Inferior parietal cortex (tissue), 1 donor: ENCODE data around the gene ZNF385B.

ENCODE experiments used
- DNase-seq: peaks from one replicate; pipeline ENCODE4 v3.0.0-alpha.2; 2016; ENCODE audit errors: extremely low spot score

The ZNF385B gene

DNA sequence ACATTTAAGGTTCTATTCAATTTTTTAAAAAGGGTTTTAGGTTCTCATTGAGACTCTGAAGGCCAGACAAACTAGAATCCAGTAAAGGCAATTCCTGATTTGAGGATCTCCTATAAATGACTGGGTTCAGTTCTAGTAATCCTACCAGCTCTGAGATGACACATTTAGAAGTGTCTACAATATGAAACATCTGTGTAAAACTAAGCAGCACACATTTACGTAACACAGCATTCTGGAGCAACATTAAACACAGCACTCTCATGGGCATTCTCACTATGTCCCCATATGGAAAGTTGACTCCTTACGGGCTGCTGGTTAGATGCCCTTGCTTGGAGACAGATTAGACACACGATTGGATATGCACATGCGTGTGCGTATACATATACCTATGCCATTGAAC is 114.4 kb downstream of the ZNF385B start:
- DNase-seq: no peak

DNA sequence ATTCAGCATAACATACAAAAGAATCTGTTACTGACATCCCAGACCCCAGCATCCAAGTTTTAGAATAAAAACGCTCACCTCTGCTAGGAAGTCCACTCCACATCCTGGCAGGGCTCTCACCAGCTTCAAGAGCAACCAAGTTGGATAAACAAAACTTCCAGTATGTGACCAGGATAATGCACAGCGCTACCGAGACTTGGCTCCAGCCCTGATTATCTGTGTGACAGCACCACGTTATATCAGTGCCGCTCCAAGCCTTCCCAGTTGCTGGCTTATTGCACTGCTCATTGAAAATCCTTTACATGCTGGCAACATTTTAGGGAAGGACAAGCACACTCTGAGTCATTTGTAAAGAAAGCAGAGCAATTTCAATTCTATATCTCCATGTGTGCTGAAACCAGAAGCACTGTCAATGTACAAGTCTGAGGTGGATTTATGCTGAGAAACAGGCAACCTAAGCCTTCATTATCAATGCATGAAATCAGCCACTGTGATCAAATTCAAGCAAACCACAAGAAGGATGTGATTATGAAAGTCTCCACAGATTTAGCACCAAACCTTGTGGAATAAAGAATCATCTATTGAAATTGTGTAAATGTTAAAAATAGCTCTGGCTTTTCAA is 115.7 kb downstream of the ZNF385B start:
- no peak for DNase-seq

DNA sequence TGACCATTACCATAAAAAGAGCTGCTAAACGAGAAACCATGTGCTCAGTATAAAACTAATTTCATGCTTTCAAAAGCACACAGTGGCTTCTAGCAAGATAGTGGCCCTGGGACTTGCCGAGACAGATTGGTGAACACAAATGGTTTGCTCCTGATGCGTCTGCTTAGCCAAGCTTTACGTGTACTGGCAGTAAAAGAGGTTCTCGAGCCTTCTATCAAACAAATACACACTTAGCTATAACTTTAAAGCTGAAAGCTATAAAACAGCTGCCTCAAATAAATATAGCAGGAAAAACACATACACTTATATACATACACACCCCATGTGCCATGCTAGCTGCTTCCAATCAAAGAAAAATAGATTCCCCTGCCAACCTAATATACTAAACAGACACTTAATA is 117.0 kb downstream of the ZNF385B start:
- DNase-seq: no peak

DNA sequence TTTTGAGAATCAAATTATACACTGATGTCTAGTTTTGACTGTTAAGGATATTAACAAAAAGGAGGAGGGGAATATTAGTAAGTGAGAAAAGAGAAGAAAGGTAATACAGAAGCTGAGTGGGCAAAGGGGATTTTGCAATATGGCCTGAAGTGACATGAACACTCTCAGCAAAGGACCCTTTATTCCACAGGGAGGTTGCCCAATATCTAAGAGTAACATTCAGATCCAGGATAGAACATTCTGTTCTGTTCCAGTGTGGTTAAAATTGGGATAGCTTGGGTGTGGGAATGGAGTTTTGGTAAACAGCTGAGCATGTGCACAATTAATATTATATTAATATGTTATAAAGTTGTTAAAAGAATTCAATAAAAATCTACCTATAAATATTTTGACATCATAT is 120.1 kb downstream of the ZNF385B start:
- no peak for DNase-seq

DNA sequence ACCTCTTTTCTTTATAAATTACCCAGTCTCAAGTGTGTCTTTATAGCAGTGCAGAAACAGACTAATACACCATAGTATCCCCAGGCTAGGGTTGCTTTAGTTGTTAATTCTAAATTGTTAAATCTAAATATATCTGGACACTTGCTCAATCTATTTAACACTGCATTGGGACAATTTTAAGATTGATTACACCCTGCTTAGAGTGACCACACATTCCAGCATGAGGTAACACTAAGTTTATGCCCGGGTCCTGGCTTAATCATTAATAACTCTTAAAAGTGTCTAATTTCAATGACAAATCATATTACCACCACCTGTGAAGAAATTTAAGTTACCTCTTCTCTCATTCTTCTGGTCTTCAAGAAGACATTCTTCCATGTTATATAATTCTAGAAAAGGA is 131.4 kb downstream of the ZNF385B start:
- no peak for DNase-seq

DNA sequence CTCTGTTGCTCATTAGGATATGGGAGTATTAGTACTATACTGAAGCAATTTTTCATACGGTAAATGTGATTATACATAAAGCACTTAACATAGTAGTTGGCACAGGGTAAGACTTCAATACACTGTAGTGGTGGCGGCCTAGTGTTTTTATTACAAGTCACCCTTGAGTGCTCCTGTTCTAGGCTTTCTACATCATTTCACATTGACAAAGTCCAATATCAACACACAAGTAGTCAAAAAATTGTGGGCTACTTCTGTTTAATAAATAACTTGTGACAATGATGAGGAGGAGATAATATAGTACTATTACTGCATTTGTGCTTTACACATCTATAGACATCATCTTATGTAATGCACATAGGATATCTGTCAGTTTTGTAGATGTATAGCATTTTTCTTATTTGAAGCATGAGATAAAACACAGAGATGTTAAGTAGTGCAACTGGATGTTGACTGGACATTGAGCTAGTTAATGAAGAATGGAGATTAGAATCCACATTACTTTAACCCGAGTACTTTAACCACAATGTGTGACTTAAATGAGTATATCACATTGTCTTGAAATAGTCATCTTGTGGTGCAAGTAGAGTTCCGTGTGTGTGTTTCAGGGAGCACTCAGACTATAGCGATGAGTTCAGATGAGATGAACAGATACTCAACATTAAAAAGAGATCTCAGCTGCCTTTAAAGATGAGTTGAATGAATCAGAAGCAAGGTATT is 134.8 kb downstream of the ZNF385B start:
- DNase-seq: no peak

DNA sequence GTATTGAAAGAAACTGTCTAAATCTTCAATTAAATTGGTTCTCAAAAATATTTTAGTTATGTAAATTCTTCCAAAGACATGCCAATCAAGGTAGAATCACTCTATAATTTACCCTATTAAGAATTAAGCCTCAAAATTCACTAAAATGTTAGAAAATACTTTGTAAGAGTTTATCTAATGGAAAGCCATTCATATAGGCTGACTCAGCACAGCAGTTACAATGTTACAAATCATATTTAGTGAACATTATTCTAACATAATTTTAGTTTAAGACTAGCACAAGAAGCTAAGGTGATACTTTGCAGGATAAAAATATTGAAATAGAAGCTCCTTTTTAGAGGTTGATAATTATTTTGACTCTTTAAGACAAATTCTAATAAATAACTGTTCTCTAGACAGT is 137.0 kb downstream of the ZNF385B start:
- DNase-seq: no peak

DNA sequence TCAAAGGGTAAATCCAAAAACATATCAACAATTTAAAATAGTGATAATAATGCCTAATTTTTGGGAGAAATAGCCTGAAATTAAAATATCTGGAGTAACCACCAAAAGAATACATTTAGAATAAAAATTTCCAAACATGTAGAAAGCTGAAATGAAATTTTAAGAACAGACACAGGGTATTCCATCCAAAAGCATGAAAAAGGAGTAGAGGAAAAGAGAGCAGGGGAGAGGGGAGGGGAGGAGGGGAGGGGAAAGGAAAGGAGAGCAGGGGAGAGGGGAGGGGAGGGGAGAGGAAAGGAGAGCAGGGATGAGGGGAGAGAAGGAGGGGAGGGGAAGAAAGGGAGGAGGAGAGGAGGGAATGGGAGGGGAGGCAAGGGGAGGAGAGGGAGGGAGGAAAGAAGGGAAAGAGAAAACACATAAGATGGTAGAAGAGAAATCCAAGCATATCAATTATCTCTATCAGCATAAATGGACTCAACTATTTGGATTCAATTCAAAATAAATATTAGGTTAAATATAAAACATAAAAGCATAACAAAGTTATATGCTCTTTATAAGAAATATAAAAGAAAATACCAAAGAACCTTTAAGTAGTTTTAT is 141.1 kb downstream of the ZNF385B start:
- no peak for DNase-seq

DNA sequence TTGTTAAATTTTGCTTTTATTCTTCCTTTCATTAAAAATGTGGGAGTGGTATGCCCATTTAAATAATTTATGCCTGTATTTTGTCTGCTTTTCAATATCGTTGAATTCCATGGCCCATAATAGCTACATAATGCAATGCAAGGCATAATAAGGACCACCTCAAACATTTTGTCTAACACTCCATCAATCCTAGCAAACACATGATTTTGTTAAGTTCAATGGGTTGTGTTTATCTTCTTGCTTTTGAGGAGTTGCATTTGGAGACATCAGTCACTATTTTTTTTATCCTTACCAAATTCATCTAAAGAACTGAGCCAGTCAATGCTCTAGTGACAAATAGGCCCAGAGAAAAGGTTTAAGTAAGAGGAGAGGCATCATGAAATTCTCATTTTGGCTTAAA is 145.5 kb downstream of the ZNF385B start:
- DNase-seq: no peak

DNA sequence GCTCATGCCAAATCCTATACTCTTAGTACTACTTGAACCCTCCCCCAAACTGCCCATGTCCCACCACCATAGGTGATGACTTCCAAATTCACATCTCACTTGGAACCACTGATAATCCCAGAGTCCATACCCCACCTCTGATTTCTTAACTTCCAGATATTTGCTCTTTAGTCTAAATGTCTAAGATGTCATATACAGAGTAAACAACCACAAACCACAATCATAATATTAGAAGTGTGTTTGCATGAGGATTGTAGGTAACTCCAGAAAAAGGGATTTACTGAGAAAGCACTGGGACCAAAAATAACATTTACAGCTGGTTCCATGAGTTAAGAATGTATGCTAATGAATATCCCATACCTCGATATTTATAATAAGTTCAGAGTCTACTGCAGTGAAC is 146.2 kb downstream of the ZNF385B start:
- DNase-seq: no peak

DNA sequence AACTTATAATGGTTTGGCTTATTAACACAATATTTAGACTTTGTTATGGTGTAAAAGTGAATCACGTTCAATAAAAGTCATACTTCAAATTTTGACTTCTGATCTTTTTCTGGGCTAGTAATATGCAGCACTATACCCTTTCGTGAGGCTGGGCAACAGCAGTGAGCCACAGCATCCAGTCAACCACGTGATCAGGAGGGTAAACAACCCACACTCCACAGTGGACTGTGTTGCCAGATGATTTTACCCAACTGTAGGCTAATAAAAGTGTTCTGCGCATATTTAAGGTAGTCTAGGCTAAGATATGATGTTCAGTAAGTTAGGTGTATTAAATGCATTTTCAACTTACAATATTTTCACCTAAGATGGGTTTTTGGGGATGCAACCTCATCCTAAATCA is 148.6 kb downstream of the ZNF385B start:
- no peak for DNase-seq

DNA sequence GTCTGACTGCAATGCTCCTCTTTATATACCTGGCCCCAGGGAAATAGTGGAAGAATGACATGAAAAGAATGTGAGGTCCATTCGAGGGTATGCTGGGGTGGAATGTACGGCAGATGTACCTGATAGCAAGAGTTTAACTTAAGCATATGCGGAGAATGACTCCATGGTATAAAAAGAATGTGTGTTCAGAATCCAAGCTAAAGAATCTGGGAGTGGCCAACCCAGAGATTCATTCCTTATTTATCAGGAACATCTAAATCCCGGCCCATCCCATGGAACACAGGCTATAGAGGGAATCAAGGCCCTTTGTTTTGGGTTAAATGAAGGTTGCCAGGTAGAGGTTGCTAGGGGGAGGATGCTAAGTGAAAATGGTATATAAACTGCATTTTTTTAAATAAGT is 150.0 kb downstream of the ZNF385B start:
- DNase-seq: no peak

DNA sequence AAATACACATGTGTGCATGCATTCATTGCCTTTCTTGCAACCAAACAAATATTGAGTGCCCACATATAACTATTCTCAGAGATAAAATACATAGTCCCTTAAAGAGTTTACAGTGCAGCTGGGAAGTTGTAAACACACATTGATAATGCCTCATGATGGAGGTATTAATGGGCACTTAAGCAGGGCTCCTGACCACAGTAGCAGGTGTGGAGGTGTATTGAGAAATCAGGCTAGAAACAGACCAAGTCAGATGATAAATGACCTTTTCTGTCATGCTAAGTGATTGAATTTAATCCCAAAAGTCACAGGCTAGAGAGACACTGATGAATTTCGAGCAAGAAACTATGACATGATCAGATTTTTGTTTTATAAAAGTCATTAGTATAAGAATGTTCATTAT is 157.7 kb downstream of the ZNF385B start:
- DNase-seq: no peak

DNA sequence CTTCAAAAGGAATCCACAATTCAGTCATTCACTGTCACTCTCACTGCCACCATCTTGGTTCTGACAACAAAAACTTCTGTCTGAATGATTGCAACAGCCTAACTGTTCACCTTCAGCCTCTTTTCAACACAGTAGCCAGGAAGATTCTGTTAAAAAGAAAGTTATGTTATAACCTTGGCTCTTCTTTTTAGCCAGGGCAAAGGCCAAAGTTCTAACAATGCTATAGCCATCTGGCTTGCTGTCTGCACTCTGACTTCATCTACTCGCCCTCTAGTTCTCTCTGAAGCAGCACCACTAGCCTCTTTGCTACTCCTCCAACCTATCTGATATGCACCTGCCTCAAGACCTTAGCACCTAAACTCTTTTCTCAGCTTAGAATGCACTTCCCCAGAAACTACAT is 158.5 kb downstream of the ZNF385B start:
- no peak for DNase-seq

DNA sequence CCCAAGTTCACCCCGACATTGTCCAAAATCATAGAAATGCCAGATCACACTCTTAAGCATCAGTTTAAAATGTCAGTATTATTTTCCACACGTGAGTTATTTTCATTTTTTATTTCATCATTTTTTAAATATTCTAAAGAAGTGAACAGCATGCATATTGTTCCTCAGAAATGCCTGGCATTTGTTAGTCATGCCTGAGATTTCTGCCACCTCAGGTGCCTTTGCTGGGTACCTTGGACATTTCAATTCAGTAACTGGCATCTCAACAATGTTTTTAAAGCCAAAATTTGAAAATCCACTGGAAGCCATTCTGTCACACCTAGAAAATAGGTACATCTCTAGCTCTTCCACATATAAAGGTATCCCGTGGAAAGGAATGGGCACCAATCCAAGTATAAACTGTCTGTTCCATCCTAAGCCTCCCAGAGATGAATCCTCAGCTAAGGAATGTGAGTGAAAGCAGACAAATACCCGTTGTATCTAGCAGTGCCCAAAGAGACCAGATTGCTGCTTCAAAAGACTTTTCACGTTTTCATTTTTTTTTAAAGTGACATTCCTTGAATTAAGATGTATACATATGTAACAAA is 159.8 kb downstream of the ZNF385B start:
- no peak for DNase-seq

DNA sequence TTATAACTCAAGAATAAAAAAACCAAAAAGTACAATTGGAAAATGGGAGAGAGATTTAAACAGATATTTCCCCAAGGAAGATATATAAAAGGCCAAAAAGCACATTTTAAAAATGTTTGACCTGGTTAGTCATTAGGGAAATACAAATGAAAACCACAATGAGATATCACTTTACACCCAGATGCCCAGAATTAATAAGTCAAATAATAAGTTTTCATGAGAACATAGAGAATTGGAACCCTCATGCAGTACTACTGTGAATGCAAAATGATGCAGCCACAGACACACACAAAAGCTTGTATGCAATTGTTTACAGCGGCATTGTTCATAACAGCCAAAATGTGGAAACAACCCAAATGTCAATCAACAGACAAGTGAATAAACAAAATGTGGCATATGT is 165.9 kb downstream of the ZNF385B start:
- no peak for DNase-seq

DNA sequence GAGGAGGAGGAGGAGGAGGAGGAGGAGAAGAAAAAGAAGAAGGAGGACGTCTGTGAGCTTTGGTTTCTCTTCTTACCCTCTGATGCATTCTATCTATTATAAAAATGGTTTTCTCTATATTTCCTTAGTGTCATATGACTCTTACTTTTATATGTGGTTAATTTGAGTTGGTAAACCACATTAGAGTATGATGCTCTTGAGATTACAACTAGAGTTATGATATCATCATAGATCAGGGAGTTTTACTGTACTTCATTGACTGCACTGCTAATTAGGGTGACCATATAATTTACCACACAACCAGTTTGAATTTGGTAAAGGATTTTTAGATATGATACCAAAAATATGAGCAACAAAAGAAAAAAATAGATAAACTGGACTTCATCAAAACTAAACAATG is 166.4 kb downstream of the ZNF385B start:
- DNase-seq: no peak

DNA sequence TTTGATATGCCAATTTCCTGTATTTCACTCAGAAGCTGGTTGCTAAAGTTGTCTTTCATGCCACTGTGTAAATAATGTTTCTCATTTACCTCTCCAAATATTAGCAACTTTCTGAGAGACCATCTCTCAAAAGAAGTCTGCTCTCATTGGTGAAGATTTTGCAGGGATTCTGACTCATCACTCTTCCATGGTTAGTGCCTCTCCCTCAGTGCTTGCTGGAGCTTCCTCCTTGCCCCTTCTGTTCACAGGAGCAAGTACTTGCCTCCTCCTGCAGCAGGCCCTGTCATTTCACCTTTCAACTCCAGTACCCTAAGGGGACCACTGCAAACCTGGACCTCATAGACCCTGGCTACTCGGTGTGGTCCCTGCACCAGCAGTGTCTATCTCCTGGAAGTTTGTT is 168.8 kb downstream of the ZNF385B start:
- no peak for DNase-seq

DNA sequence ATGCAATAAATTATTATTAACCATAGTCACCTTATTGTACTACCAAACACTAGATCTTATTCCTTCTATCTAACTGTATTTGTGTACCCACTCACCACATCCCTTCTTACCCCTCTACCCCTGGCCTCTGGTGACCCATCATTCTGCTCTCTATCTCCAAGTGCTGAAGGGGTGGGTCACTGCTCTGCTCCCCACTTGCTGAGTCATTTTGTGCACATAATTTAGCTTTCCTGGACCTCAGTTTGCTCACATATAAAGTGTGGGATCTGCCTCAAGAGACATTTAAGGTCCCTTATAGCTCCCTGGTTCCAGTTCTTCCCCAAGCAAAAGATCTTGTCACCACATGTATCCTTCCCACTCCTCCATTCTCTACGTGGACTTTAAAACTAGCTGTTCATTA is 169.4 kb downstream of the ZNF385B start:
- DNase-seq: no peak

DNA sequence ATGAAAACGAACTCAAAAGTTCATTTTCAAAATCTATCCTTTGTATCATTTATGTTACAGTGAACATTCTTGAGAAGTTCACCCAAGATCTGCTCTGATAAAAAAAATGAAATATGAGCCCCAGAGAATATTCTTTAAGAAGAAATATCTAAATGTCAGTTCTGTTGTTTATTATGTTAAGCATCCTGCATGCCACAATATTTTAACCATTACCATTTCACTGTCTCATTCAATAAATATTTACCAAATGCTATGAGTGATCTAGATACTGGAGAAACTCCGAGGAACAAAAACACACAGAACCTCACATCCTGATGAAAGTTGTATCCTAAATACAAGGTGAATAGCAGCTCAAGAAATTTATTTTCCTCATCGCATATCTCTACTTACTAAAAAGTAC is 170.2 kb downstream of the ZNF385B start:
- DNase-seq: no peak

DNA sequence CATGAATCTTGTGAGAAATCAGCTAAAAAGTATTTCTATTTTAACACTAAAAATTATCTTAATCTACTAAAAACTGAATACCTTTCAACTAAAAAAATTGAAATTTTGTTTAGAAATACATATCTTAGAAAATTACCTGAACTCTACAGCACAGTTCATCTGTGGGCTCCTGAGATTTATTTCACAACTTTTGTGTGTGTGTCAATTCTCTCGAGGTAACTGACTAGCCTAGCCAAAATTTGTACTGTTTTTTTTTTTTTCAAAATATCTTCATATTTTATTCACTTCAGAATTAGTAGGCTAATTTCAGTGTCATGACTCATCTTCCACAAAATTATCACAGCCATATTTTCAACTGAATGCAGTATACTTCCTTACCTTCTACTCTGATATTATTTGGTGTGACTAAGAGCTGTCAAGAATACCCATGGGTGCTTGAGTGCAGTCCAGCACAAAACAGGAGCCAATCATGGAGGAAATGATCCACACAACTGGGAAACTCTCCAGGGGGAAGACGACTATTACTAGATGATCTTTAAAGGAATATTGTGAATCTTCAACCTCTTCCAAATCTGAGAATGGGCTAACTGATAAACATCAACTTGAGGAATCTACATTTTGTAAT is 174.6 kb downstream of the ZNF385B start:
- no peak for DNase-seq

DNA sequence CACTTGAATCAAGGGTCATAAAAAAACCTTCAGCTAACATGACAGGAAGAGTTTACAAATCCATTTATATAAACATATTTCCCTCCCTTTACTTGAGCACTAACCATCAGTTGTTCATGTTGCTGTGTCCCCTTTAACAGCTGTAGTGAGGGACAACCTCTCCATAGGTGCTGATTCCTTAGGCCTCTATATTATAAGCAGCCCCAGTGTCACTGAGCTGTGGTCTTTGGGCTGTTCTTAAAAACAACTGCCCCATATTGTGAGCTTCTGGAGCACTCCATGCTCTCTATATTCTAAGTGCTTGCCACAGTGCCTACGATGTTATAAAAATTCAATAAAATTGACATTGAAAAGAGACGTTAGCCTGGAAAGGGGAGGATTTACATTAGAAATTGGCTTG is 175.3 kb downstream of the ZNF385B start:
- no peak for DNase-seq

DNA sequence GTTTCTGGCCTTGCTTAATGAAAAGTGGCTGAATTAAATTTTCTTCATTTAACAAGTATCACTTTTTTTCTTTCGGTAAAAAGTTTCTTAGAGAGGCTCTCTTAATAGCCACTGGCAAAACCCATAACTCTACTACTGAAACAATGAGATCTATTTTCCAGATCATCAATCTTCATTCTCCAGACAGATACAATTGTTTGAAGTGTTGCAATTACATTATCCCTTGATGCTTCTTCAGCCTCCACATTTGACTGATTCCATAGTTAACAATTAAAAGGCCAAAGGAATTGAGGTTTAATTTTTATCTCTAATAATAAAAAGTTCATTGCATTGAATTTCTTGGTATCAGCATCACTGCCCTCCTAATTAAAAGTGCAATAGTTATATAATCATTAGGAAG is 176.3 kb downstream of the ZNF385B start:
- DNase-seq: no peak
